ENCODE data around the gene ZNF586. TPM values are rescaled to one million over a fixed set of nuclear protein-coding genes. Genes with fewer than 3 reads are reported as not detected.
"Not testable (repeated sequence)": the region's sequence is repeated elsewhere in the genome, so short reads cannot be mapped to it uniquely, and the experiment has no call there.

Gene ZNF586
- total and polyA plus RNA-seq, 5 experiments from 2014 or later: 17.7 to 46.9 (median 21.5) TPM

GRCh38 chr19:57816652-57817051 lies 47.2 kb downstream of the ZNF586 start:
- Mint-ChIP-seq H3K4me3 (peak overlapping the region in 3 of 10 donors; percentile 13 to 55 (median 27)), H3K4me1 (peaks cover 24 to 68% (median 60%) of the 10 kb centered on the region in 4 donors), H3K27me3 (no peaks in the 10 kb centered on the region), H3K9me3 (no peaks in the 10 kb centered on the region), H3K27ac (peak overlapping the region in 4 of 10 donors; percentile 10 to 78 (median 27)), H3K36me3 (peaks cover 0 to 5% (median 1%) of the 10 kb centered on the region in 3 donors)
- no peak for DNase-seq
- ATAC-seq: no peak
- POLR2A ChIA-PET: no interaction called here

DNA sequence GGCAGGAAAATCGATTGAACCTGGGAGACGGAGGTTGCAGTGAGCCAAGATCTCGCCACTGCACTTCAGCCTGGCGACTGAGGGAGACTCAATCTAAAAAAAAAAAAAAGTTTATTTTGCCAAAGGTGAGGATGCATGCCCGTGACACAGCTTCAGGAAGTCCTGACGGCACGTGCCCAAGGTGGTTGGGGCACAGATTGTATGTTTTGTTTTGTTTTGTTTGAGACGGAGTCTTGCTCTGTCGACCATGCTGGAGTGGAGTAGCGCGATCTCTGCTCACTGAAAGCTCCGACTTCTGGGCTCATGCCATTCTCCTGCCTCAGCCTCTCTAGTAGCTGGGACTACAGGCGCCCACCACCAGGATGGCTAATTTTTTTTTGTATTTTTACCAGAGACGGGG lies 48.5 kb downstream of the ZNF586 start:
- Mint-ChIP-seq H3K9me3 (no peaks in the 10 kb centered on the region), H3K27ac (no peak overlapping the region), H3K36me3 (peaks cover 0 to 11% (median 7%) of the 10 kb centered on the region in 3 donors), H3K4me1 (peaks cover 28 to 68% (median 58%) of the 10 kb centered on the region in 4 donors), H3K27me3 (no peaks in the 10 kb centered on the region), H3K4me3 (peak overlapping the region in 5 of 10 donors; percentile 28 to 96 (median 54))
- POLR2A ChIA-PET: interaction anchor here (0.6 to 2.6 kb wide), 3 partner anchors 32 to 382 kb away, joined by 3 to 13 read pairs (median 13); partner anchors contain the start of genes ZNF587 and ZNF671
- no peak for DNase-seq
- no peak for ATAC-seq

DNA sequence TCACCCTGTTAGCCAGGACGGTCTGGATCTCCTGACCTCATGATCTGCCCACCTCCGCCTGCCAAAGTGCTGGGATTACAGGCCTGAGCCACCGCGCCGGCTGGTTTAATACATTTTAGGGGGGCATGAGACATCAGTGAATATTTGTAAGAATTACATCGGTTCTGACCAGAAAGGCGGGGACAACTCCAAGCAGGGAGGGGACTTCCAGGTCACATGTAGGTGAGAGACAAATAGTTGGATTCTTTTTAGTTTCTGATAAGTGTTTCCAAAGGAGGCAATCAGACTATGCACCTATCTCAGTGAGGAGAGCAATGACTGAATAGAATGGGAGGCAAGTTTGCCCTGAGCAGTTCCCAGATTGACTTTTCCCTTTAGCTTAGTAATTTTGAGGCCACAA lies 48.9 kb downstream of the ZNF586 start:
- peaks cover 31 to 68% (median 58%) of the 10 kb centered on the region in 4 donors for H3K4me1 Mint-ChIP-seq
- peak overlapping the region in 6 of 10 donors; percentile 27 to 94 (median 54) for H3K27ac Mint-ChIP-seq
- POLR2A ChIA-PET: interaction anchor here (0.7 to 2.6 kb wide), 6 partner anchors 31 to 626 kb away, joined by 4 to 13 read pairs (median 10); partner anchors contain the start of genes ZNF551, ZNF586, ZNF587 and ZNF671
- peak overlapping the region; percentile 0 to 98 (median 76) for H3K4me3 Mint-ChIP-seq
- H3K27me3 Mint-ChIP-seq: no peaks in the 10 kb centered on the region
- H3K36me3 Mint-ChIP-seq: peaks cover 0 to 12% (median 6%) of the 10 kb centered on the region in 3 donors
- ATAC-seq (no peak), DNase-seq (no peak)
- no peaks in the 10 kb centered on the region for H3K9me3 Mint-ChIP-seq

DNA sequence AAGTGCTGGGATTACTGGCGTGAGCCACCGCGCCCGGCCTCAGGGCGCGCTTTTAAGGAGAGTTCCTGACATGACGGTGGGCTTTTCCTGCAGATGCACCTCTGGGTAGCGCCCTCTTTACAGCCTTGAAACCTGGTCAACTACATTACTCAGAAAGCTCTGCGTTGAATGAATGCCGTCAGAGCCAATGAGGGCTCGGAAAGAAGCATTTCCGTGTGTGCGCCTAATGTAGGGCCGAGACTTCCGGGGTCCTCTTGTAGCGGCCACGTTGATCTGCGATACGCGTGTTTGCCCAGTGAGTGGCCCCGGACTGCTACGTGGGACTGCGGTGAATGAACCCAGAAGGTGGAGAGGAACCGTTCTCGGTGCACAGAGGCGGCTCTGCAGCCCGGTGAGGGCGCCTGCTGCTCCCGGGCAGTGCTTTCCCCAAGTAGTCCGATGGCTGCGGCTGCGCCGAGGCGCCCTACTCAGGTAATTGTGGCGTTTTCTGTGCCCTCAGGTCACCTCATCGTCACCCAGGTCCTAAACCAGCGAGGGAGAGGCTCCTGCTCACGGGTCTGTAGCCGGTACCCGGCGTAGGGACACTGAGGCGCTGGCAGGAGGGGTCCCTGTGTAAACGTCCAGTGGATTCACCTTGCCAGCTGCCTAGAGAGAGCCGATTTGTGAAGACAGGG lies 50.1 kb downstream of the ZNF586 start:
- Mint-ChIP-seq H3K4me3 (peak overlapping the region; percentile 94 to 99 (median 98)), H3K9me3 (no peaks in the 10 kb centered on the region), H3K27ac (peak overlapping the region; percentile 94 to 99 (median 99)), H3K4me1 (peaks cover 36 to 69% (median 60%) of the 10 kb centered on the region in 4 donors), H3K36me3 (peaks cover 0 to 15% (median 6%) of the 10 kb centered on the region in 3 donors), H3K27me3 (no peaks in the 10 kb centered on the region)
- POLR2A ChIA-PET: interaction anchor here (0.6 to 2.6 kb wide), 12 partner anchors 14 to 495 kb away, joined by 3 to 13 read pairs (median 5); partner anchors contain the start of genes ZNF417, ZNF551, ZNF586 and ZNF587
- DNase-seq: peak; percentile 57 to 91 (median 82)
- peak; percentile 86 for ATAC-seq

DNA sequence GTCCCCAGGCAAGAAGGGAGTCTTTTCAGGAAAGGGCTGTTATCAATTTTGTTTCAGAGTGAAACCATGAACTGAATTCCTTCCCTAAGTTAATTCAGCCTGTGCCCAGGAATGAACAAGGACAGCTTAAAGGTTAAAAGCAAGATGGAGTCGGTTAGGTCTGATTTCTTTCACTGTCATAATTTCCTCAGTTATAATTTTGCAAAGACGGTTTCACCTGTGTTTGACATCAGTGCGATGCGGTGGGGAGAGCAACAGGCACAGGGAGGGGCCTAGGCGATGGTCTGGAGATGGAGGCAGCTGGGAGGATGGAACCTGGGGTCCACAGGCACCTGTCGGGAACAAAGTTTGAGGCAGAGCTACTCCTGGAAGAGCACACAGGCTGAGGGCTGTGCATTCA lies 51.1 kb downstream of the ZNF586 start:
- H3K27me3 Mint-ChIP-seq: no peaks in the 10 kb centered on the region
- DNase-seq (no peak), ATAC-seq (no peak)
- H3K9me3 Mint-ChIP-seq: no peaks in the 10 kb centered on the region
- POLR2A ChIA-PET: interaction anchor here (1.5 to 2.2 kb wide), 2 partner anchors 20 to 67 kb away, joined by 7 to 10 read pairs; no protein-coding TSS in a partner anchor
- peaks cover 31 to 61% (median 54%) of the 10 kb centered on the region in 4 donors for H3K4me1 Mint-ChIP-seq
- H3K27ac Mint-ChIP-seq: peak overlapping the region; percentile 94 to 99 (median 99)
- H3K36me3 Mint-ChIP-seq: peaks cover 0 to 19% (median 6%) of the 10 kb centered on the region in 3 donors
- H3K4me3 Mint-ChIP-seq: peak overlapping the region; percentile 94 to 99 (median 98)

- POLR2A ChIA-PET, H3K9me3 Mint-ChIP-seq, DNase-seq, H3K27me3 Mint-ChIP-seq, ATAC-seq: not testable (repeated sequence)
- Mint-ChIP-seq H3K27ac (peak overlapping the region; percentile 68 to 99 (median 98)), H3K4me3 (peak overlapping the region; percentile 94 to 99 (median 98)), H3K4me1 (peaks cover 33 to 61% (median 53%) of the 10 kb centered on the region in 4 donors), H3K36me3 (peaks cover 0 to 22% (median 10%) of the 10 kb centered on the region in 3 donors)
These were observed 51.6 kb downstream of the ZNF586 start for GRCh38 chr19:57821095-57821494.

DNA sequence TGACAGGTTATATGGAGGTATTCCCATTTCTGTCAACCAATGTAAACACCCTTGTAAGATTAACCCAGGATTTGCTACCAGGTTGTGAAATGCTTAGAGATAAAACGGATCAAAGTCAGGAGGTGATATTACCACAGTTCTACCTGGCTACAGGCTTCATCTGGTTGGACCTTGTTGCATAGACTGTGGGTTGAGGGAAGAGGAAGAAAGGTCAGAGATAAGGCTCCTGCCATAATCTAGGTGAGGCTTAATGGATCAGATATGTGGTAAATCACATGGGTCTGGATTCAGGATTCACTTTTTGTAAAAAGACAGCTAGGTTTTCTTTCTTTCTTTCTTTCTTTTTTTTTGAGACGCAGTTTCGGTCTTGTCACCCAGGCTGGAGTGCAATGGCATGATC lies 52.0 kb downstream of the ZNF586 start:
- DNase-seq, H3K9me3 Mint-ChIP-seq, H3K27me3 Mint-ChIP-seq, ATAC-seq, POLR2A ChIA-PET: not testable (repeated sequence)
- Mint-ChIP-seq H3K4me1 (peaks cover 34 to 61% (median 53%) of the 10 kb centered on the region in 4 donors), H3K27ac (peak overlapping the region in 3 of 10 donors; percentile 6 to 77 (median 9)), H3K36me3 (peaks cover 0 to 25% (median 10%) of the 10 kb centered on the region in 3 donors), H3K4me3 (peak overlapping the region in 6 of 10 donors; percentile 19 to 99 (median 95))

GRCh38 chr19:57823155-57823554 lies 53.7 kb downstream of the ZNF586 start:
- POLR2A ChIA-PET, DNase-seq, H3K9me3 Mint-ChIP-seq, H3K27me3 Mint-ChIP-seq, ATAC-seq: not testable (repeated sequence)
- Mint-ChIP-seq H3K4me3 (peak overlapping the region in 4 of 10 donors; percentile 22 to 53 (median 44)), H3K36me3 (peaks cover 0 to 34% (median 12%) of the 10 kb centered on the region in 3 donors), H3K27ac (peak overlapping the region in 7 of 10 donors; percentile 9 to 75 (median 26)), H3K4me1 (peaks cover 39 to 67% (median 60%) of the 10 kb centered on the region in 4 donors)

DNA sequence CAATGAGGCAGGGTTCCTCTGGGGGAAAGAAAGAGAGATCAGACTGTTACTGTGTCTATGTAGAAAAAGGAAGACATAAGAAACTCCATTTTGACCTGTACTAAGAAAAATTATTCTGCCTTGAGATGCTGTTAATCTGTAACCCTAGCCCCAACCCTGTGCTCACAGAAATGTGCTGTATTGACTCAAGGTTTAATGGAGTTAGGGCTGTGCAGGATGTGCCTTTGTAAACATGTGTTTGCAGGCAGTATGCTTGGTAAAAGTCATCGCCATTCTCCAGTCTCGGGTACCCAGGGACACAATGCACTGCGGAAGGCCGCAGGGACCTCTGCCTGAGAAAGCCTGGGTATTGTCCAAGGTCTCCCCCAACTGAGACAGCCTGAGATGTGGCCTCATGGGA lies 54.1 kb downstream of the ZNF586 start:
- POLR2A ChIA-PET, DNase-seq, ATAC-seq, H3K9me3 Mint-ChIP-seq, H3K27me3 Mint-ChIP-seq: not testable (repeated sequence)
- Mint-ChIP-seq H3K4me3 (peak overlapping the region in 1 of 10 donors; percentile 41), H3K4me1 (peaks cover 39 to 67% (median 58%) of the 10 kb centered on the region in 4 donors), H3K27ac (peak overlapping the region in 9 of 10 donors; percentile 10 to 75 (median 27)), H3K36me3 (peaks cover 0 to 35% (median 12%) of the 10 kb centered on the region in 3 donors)

DNA sequence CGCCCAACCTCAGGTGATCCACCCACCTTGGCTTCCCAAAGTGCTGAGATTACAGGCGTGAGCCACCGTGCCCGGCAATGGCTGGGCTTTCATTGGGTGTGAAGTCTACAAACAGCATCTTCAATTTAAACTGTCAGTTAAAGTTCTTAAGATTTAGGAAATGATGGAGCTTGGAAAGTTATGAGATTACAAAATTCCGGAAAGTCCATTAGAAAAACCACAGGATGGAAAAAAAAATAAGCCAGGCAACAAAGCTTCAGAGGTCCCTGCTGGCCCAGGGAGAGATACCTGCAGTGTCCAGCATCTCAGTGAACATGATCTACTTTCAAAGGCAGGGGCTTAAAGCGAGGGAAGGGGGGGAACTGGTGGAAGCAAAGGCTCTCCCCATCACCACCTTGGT lies 56.0 kb downstream of the ZNF586 start:
- ATAC-seq (no peak), DNase-seq (no peak)
- Mint-ChIP-seq H3K27me3 (no peaks in the 10 kb centered on the region), H3K4me3 (no peak overlapping the region), H3K27ac (no peak overlapping the region), H3K9me3 (no peaks in the 10 kb centered on the region), H3K36me3 (peaks cover 0 to 45% (median 18%) of the 10 kb centered on the region in 3 donors), H3K4me1 (peaks cover 38 to 74% (median 57%) of the 10 kb centered on the region in 4 donors)
- POLR2A ChIA-PET: interaction anchor here (0.8 kb wide), 1 partner anchor 20 kb away, joined by 3 read pairs; no protein-coding TSS in a partner anchor

DNA sequence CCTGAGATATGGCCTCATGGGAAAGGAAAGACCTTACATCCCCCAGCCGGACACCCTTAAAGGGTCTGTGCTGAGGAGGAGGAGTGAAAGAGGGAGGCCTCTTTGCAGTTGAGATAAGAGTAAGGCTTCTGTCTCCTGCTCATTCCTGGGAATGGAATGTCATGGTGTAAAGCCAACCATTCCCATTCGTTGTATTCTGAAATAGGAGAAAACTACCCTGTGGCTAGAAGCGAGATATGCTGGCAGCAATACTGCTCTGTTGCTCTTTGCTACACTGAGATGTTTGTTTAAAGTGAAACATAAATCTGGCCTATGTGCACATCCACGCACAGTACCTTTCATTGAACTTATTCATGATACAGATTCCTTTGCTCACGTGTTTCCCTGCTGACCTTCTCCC lies 59.8 kb downstream of the ZNF586 start:
- Mint-ChIP-seq H3K4me3 (no peak overlapping the region), H3K4me1 (peaks cover 22 to 53% (median 31%) of the 10 kb centered on the region in 4 donors), H3K9me3 (no peaks in the 10 kb centered on the region), H3K36me3 (peaks cover 0 to 41% (median 11%) of the 10 kb centered on the region in 3 donors), H3K27ac (peak overlapping the region in 4 of 10 donors; percentile 27 to 76 (median 44)), H3K27me3 (no peaks in the 10 kb centered on the region)
- no peak for DNase-seq
- POLR2A ChIA-PET: no interaction called here
- ATAC-seq: no peak

GRCh38 chr19:57830071-57830602 lies 60.7 kb downstream of the ZNF586 start, which contains the start of gene ZNF587B:
Gene ZNF587B (plus strand): TSS chr19:57830299. CDS start chr19:57830529, 230 bp downstream.
- POLR2A ChIA-PET: no interaction called here
- H3K4me3 Mint-ChIP-seq: peak within 1 kb of the TSS in 2 of 10 donors; percentile 12 to 68
- peak; percentile 63 to 83 for ATAC-seq
- peak within 1 kb of the TSS in 8 of 10 donors; percentile 10 to 76 (median 44) for H3K27ac Mint-ChIP-seq
- peaks cover 0 to 37% (median 11%) of the 10 kb centered on the region in 3 donors for H3K36me3 Mint-ChIP-seq
- H3K27me3 Mint-ChIP-seq: no peaks in the 10 kb centered on the region
- no peaks in the 10 kb centered on the region for H3K9me3 Mint-ChIP-seq
- DNase-seq: peak in 9 of 10 donors; percentile 14 to 75 (median 19)
- peaks cover 20 to 49% (median 27%) of the 10 kb centered on the region in 4 donors for H3K4me1 Mint-ChIP-seq
